GM12891 (cell line): ENCODE results near the gene PLIN3.

Source experiments
- PAX5 ChIP-seq: IDR thresholded peaks from 2 replicates; pipeline ENCODE4 v1.6.1; 2011; ENCODE audit warnings: low read length, moderate library complexity, mild to moderate bottlenecking; ENCODE audit not compliant: insufficient read depth, severe bottlenecking
- POLR2A ChIP-seq: IDR thresholded peaks from 2 replicates; pipeline ENCODE4 v1.6.1; 2011; ENCODE audit warnings: low read depth, low read length, control low read depth
- POLR2AphosphoS5 ChIP-seq: IDR thresholded peaks from 2 replicates; pipeline ENCODE4 v1.6.1; 2011; ENCODE audit warnings: low read depth, low read length, control low read depth
- TAF1 ChIP-seq: IDR thresholded peaks from 2 replicates; pipeline ENCODE4 v1.6.1; 2011; ENCODE audit warnings: low read depth, low read length, control low read depth

GRCh38 chr19:4871711-4872110 lies 4.2 kb upstream of the PLIN3 start:
- no peak for TF ChIP-seq POLR2A
- TF ChIP-seq POLR2AphosphoS5: no peak
- no peak for TF ChIP-seq TAF1
- no peak for TF ChIP-seq PAX5
